HepG2 (cell line): ENCODE results near the gene PTPRCAP. TPM values are rescaled to one million over a fixed set of nuclear protein-coding genes. Genes with fewer than 3 reads are reported as not detected.

ENCODE experiments used
- ATAC-seq: fragments of 200-7000 bp; cut with Tn5 transposase; 3 replicates; pipeline ENCODE4 v1.9.1; 2020; ENCODE audit warnings: mild to moderate bottlenecking, moderate library complexity
- BruUV-seq: library from RNA; stranded (reverse); fragments of 400-500 nt; replicated peaks from 2 replicates; lab custom pipeline; 2021; lab: Mats Ljungman, UMichigan
- CTCF ChIA-PET: fragments of 300-600 bp; formaldehyde crosslinking; extraction: SDS; loops from one replicate; lab custom pipeline; 2021; ENCODE audit warnings: low total read pairs, inconsistent platforms, low intra/inter-chr PET ratio; lab: Yijun Ruan, JAX
- POLR2A ChIA-PET: fragments of 350-600 bp; sonication (Branson Sonifier 250); formaldehyde crosslinking; loops from one replicate; lab custom pipeline; 2020; ENCODE audit warnings: antibody characterized with exemption, inconsistent platforms; lab: Yijun Ruan, JAX
- DNase-seq: peaks from one replicate; pipeline ENCODE4 v3.0.0-alpha.2; 2015; ENCODE audit warnings: low spot score
- FAIRE-seq: peaks from 3 replicates; lab custom pipeline; 2011; peaks lifted over from hg19 to GRCh38; lab: Jason Lieb, UNC
- H2AFZ ChIP-seq: one replicate; pipeline ENCODE4 v1.6.1; 2011; ENCODE audit warnings: low read length, inconsistent platforms
- H3K27ac ChIP-seq: fragments of 300-600 bp; 3 replicates; pipeline ENCODE4 v1.8.0; 2011; ENCODE audit warnings: mixed run types, mild to moderate bottlenecking, mixed read lengths, low read length, inconsistent platforms; ENCODE audit not compliant: insufficient read depth; ENCODE audit errors: extremely low read length
- H3K27me3 ChIP-seq, 2 experiments: fragments of 200-600 bp in 1 of 2; 2 replicates in 1 of 2; 3 replicates in 1 of 2; pipeline versions ENCODE4 v1.6.0 to v1.8.0; 2011; ENCODE audit warnings: low read length in 2 of 2, mild to moderate bottlenecking in 2 of 2, moderate library complexity in 2 of 2, inconsistent platforms in 1 of 2; ENCODE audit not compliant: insufficient read depth in 2 of 2, control insufficient read depth in 1 of 2
- H3K36me3 ChIP-seq, 2 experiments: fragments of 200-600 bp in 1 of 2; replicated peaks in 1 of 2; 2 replicates in 1 of 2; 3 replicates in 1 of 2; pipeline versions ENCODE4 v1.5.1 to v1.8.0; 2011; ENCODE audit warnings: low read length in 2 of 2, inconsistent platforms in 1 of 2; ENCODE audit not compliant: insufficient read depth in 2 of 2, control insufficient read depth in 1 of 2
- H3K4me1 ChIP-seq: 2 replicates; pipeline ENCODE4 v1.5.1; 2012; ENCODE audit warnings: low read length, inconsistent platforms; ENCODE audit not compliant: insufficient read depth
- H3K4me2 ChIP-seq: 2 replicates; pipeline ENCODE4 v1.6.0; 2011; ENCODE audit warnings: low read depth, low read length, inconsistent platforms
- H3K4me3 ChIP-seq, 3 experiments: fragments of 200-600 bp in 1 of 3; sonication (generic), shearing (Covaris generic) in 1 of 3; replicated peaks in 1 of 3; 2 replicates each; pipeline ENCODE4 v1.5.1; 2011 to 2016; ENCODE audit warnings: low read length in 3 of 3, inconsistent platforms in 2 of 3, low read depth in 2 of 3, mild to moderate bottlenecking in 2 of 3, control low read depth in 1 of 3, mixed read lengths in 1 of 3; ENCODE audit not compliant: insufficient read depth in 1 of 3
- H3K79me2 ChIP-seq: one replicate; pipeline ENCODE4 v1.6.1; 2011; ENCODE audit warnings: low read length, inconsistent platforms; ENCODE audit not compliant: insufficient read depth
- H3K9ac ChIP-seq: 2 replicates; pipeline ENCODE4 v1.6.0; 2011; ENCODE audit warnings: mild to moderate bottlenecking, low read depth, low read length, inconsistent platforms; ENCODE audit not compliant: insufficient read depth
- H3K9me3 ChIP-seq: 2 replicates; pipeline ENCODE4 v1.5.1; 2012; ENCODE audit warnings: mild to moderate bottlenecking, low read length
- H4K20me1 ChIP-seq: 2 replicates; pipeline ENCODE4 v1.6.0; 2011; ENCODE audit warnings: inconsistent platforms, mild to moderate bottlenecking, low read length, moderate library complexity; ENCODE audit not compliant: insufficient read depth
- BHLHE40 ChIP-seq: IDR thresholded peaks from 2 replicates; pipeline ENCODE4 v1.6.1; 2011; ENCODE audit warnings: low read length, improper control_type of control experiment
- MBD4 ChIP-seq: IDR thresholded peaks from 2 replicates; pipeline ENCODE4 v1.6.1; 2012; ENCODE audit warnings: low read length, inconsistent platforms, borderline replicate concordance
- NFE2 ChIP-seq: sonication (generic); formaldehyde crosslinking; IDR thresholded peaks from 2 replicates; pipeline ENCODE4 v1.4.0; 2020; ENCODE audit warnings: missing genetic modification reagents
- SNAI1 ChIP-seq: sonication (generic); formaldehyde crosslinking; IDR thresholded peaks from 2 replicates; pipeline ENCODE4 v1.5.0; 2020; ENCODE audit warnings: mild to moderate bottlenecking, missing genetic modification reagents, borderline replicate concordance
- TARDBP ChIP-seq: sonication (generic); formaldehyde crosslinking; IDR thresholded peaks from 2 replicates; pipeline ENCODE4 v1.8.0; 2022; ENCODE audit warnings: mild to moderate bottlenecking, missing genetic modification reagents
- TFE3 ChIP-seq: IDR thresholded peaks from 2 replicates; pipeline ENCODE4 v1.6.1; 2016
- ZFP36L1 ChIP-seq: sonication (generic); formaldehyde crosslinking; IDR thresholded peaks from 2 replicates; pipeline ENCODE4 v1.8.0; 2022; ENCODE audit warnings: mild to moderate bottlenecking, missing genetic modification reagents, moderate library complexity
- ZMAT3 ChIP-seq: sonication (generic); formaldehyde crosslinking; conservative IDR thresholded peaks from 2 replicates; pipeline ENCODE4 v1.7.0; 2021; ENCODE audit warnings: missing genetic modification reagents
- ZNF225 ChIP-seq: sonication (generic); formaldehyde crosslinking; IDR thresholded peaks from 2 replicates; pipeline ENCODE4 v1.4.0; 2020; ENCODE audit warnings: mild to moderate bottlenecking, missing genetic modification reagents
- ZNF549 ChIP-seq: sonication (generic); formaldehyde crosslinking; IDR thresholded peaks from 2 replicates; pipeline ENCODE4 v1.5.0; 2020; ENCODE audit warnings: missing genetic modification reagents
- ZSCAN25 ChIP-seq: sonication (generic); formaldehyde crosslinking; IDR thresholded peaks from 2 replicates; pipeline ENCODE4 v1.8.0; 2022; ENCODE audit warnings: mild to moderate bottlenecking, missing genetic modification reagents
- WGBS: methylation state at CpG from one replicate; pipeline ENCODE4 v1.1.6; 2017; ENCODE audit warnings: low lambda C conversion rate; 5-methylcytosine and 5-hydroxymethylcytosine counted together
- in situ Hi-C: cut with HindIII; loops from 2 replicates; pipeline ENCODE4 v1.10.0; 2017; ENCODE audit warnings: low pct_unique_long_range_greater_than_20kb; ENCODE audit not compliant: extremely low pct_ligation_motif_present
- intact Hi-C: fragments of 100-400 bp; cut with micrococcal nuclease; formaldehyde crosslinking; loops from one replicate; pipeline ENCODE4 v1.10.0; 2022; ENCODE audit not compliant: unreplicated experiment
- polyA plus RNA-seq, 8 experiments: library from polyadenylated mRNA; depleted of rRNA in 3 of 8; stranded (reverse) in 7 of 8; unstranded in 1 of 8; fragments of >200 nt; fragmentation: Illumina TruSeq in 4 of 8; extraction: Trizol in 4 of 8; gene quantifications; 2 replicates each; pipeline versions ENCODE4 v1.2.1 to v1.2.3, GENCODE V29; 2011 to 2016; ENCODE audit warnings: low read depth in 4 of 8, missing spikeins in 1 of 8, mixed read lengths in 1 of 8; ENCODE audit not compliant: insufficient read depth in 1 of 8
- total RNA-seq, 5 experiments: library from RNA; depleted of rRNA; stranded (reverse); fragments of >200 nt; fragmentation: Illumina TruSeq; extraction: Trizol; gene quantifications; 2 replicates each; pipeline ENCODE4 v1.2.3, GENCODE V29; 2016; ENCODE audit warnings: low read depth in 1 of 5
- TF ChIP-seq, protein P1 (sequence below): sonication (generic); formaldehyde crosslinking; IDR thresholded peaks from 2 replicates; pipeline ENCODE4 v1.4.0; 2020; ENCODE audit warnings: mild to moderate bottlenecking, missing genetic modification reagents
- TF ChIP-seq, protein P2 (sequence below): sonication (generic); formaldehyde crosslinking; IDR thresholded peaks from 2 replicates; pipeline ENCODE4 v1.5.0; 2020; ENCODE audit warnings: mild to moderate bottlenecking, missing genetic modification reagents
- TF ChIP-seq, protein P3 (sequence below): sonication (generic); formaldehyde crosslinking; IDR thresholded peaks from 2 replicates; pipeline ENCODE4 v1.8.1; 2023; ENCODE audit warnings: mild to moderate bottlenecking, moderate library complexity, missing genetic modification reagents

The PTPRCAP gene
- total and polyA plus RNA-seq, 2 of the 13 experiments (the other 11 are each of a cell fraction or from before 2014, with no cell fraction given) = 0.60 to 0.70 TPM

GRCh38 chr11:67407688-67408163 lies 29.8 kb downstream of the PTPRCAP start:
- POLR2A ChIA-PET = interaction anchor here (0.6 to 2.2 kb wide), 3 partner anchors 13 to 61 kb away, joined by 3 to 8 read pairs (median 6); no protein-coding TSS in a partner anchor
- CTCF ChIA-PET = no interaction called here

DNA sequence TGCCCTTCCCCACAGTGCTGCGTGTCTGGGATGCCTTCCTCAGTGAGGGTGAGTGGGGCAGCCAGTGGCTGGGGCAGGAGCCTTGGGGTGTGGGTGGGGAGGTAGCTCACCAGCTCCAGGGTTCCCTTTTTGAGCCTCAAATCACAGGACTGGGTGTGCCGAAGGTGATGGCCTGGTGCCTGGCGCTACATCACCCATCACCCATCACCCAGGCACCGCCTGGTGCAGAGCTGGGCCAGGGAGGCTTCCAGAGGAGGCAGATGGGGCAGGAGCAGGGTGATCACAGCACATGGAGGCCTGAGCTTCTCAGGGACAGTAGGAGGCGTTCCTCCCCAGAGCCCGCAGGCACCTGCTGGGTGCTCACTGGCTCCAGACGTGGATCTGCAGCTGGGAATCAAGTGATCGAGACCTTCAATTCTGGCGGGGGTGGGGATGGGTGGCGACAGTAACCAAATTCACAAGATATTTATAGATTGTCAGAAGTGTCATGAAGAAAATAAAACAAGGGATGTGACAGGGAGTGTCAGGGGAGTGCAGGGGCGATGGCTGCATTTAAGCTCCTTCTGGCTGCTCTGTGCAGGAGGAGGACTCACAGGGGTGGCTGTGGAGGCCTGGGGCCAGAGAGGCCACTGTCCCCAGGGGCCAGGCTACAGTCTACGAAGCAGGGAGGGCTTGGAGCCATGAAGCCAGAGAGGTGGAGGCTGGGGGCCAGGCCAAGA lies 30.4 kb downstream of the PTPRCAP start:
- in situ Hi-C loops (no loop called here), intact Hi-C loops (no loop called here)
- ChIA-PET POLR2A (interaction anchor here (0.6 to 2.2 kb wide), 3 partner anchors 13 to 61 kb away, joined by 3 to 8 read pairs (median 6); no protein-coding TSS in a partner anchor), CTCF (no interaction called here)
- FAIRE-seq (no peak), DNase-seq (no peak), ATAC-seq (peak; percentile 51)
- H3K9me3 ChIP-seq = no peaks in the 10 kb centered on the region
- H2AFZ ChIP-seq = no peak overlapping the region
- H3K79me2 ChIP-seq = no peaks in the 10 kb centered on the region
- H3K27me3 ChIP-seq = peaks cover 2 to 20% of the 10 kb centered on the region in 2 experiments; a peak in 3 of 5 replicates
- no peaks in the 10 kb centered on the region for H3K36me3 ChIP-seq
- H4K20me1 ChIP-seq = no peaks in the 10 kb centered on the region
- H3K4me2 ChIP-seq = no peak overlapping the region
- no TSS peak for BruUV-seq
- peaks cover 72% of the 10 kb centered on the region for H3K4me1 ChIP-seq
- no peak overlapping the region for H3K4me3 ChIP-seq
- H3K27ac ChIP-seq = no peak overlapping the region
- whole genome bisulfite sequencing = 8% methylated on average over 9 of the region's 12 CpGs
- no peak overlapping the region for H3K9ac ChIP-seq
- TF ChIP-seq NFE2 (no peak), TFE3 (CRISPR knock-in tag) (no peak), TARDBP (CRISPR knock-in tag) (no peak), ZNF549 (CRISPR knock-in tag) (no peak), ZNF225 (no peak), SNAI1 (no peak), ZFP36L1 (CRISPR knock-in tag) (no peak), ZMAT3 (no peak)
- TF ChIP-seq, protein P1, sequence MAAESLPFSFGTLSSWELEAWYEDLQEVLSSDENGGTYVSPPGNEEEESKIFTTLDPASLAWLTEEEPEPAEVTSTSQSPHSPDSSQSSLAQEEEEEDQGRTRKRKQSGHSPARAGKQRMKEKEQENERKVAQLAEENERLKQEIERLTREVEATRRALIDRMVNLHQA (CRISPR knock-in tag) = no peak
- TF ChIP-seq, protein P2, sequence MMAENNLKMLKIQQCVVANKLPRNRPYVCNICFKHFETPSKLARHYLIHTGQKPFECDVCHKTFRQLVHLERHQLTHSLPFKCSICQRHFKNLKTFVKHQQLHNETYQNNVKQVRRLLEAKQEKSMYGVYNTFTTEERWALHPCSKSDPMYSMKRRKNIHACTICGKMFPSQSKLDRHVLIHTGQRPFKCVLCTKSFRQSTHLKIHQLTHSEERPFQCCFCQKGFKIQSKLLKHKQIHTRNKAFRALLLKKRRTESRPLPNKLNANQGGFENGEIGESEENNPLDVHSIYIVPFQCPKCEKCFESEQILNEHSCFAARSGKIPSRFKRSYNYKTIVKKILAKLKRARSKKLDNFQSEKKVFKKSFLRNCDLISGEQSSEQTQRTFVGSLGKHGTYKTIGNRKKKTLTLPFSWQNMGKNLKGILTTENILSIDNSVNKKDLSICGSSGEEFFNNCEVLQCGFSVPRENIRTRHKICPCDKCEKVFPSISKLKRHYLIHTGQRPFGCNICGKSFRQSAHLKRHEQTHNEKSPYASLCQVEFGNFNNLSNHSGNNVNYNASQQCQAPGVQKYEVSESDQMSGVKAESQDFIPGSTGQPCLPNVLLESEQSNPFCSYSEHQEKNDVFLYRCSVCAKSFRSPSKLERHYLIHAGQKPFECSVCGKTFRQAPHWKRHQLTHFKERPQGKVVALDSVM (CRISPR knock-in tag) = 0 out of 2 replicates have a peak, but pooled peaks have one; percentile 27

More at GRCh38 chr11:67407688-67408163, 29.8 kb downstream of the PTPRCAP start:
- WGBS = 45% methylated on average over 4 of the region's 12 CpGs
- Histone ChIP-seq H3K4me2 (no peak overlapping the region), H4K20me1 (no peaks in the 10 kb centered on the region), H3K79me2 (no peaks in the 10 kb centered on the region), H3K27me3 (peaks cover 2 to 26% of the 10 kb centered on the region in 2 experiments; a peak in 4 of 5 replicates), H3K9me3 (no peaks in the 10 kb centered on the region), H3K9ac (no peak overlapping the region), H3K4me1 (peaks cover 72% of the 10 kb centered on the region), H3K36me3 (no peaks in the 10 kb centered on the region), H3K27ac (no peak overlapping the region), H2AFZ (no peak overlapping the region), H3K4me3 (no peak overlapping the region)
- intact Hi-C loops = no loop called here
- DNase-seq (no peak), ATAC-seq (no peak), FAIRE-seq (no peak)
- in situ Hi-C loops = no loop called here
- TF ChIP-seq ZSCAN25 (no peak), MBD4 (no peak), BHLHE40 (no peak)
- TF ChIP-seq, protein P3, sequence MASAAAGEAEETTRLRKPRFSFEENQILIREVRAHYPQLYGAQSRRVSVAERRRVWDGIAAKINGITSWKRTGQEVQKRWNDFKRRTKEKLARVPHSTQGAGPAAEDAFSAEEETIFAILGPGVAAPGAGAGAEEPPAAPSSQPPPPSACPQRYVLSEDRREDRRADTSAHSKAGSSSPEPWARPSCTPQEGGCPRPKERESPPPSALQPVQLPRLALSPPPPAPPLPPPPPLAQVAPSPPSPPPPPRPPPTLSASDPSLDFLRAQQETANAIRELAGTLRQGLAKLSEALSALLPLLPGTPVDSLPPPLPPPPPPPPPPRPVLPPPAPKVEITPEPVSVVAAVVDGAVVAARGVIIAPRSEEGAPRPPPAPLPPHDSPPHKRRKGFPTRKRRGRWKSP (CRISPR knock-in tag) = no peak
- no TSS peak for BruUV-seq
